HG02588 (cell line): ENCODE measurements around the gene DBH.

Source experiments
- ATAC-seq: cut with Tn5 transposase; IDR thresholded peaks from one replicate; pipeline ENCODE4 v1.9.1; 2021; ENCODE audit warnings: mild to moderate bottlenecking, moderate library complexity; ENCODE audit not compliant: unreplicated experiment

Gene DBH

DNA sequence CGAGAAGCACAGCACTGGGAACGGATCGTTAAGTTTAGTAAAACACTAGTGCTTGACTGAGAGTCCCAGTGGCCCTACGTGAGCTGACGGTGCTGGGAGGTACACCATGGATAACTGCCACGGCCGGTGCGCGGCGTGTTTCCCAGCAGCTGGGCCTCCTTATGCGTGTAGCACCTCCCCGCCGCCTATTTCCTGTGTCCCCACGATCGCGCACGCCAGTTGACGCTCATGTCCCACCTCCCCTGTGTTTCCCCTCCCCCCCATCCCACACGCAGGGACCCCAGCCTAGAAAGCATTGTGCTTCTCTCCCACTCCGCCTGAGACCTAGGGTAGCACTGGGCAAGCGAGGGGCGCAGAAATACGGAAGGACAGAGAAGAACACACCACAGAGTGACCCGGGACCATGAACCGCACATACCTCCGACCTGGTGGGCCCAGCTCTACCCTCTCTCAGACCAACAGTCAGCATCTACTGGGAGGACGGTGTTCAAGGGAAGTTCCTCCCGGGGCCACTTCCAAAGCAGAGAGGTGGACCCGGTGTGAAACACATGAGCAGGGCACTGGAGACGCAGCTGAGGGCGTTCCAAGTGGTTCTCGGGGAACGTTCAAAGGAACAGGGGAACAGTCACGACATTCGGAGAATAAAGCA, 45.6 kb downstream of the DBH start:
- ATAC-seq: no peak

DNA sequence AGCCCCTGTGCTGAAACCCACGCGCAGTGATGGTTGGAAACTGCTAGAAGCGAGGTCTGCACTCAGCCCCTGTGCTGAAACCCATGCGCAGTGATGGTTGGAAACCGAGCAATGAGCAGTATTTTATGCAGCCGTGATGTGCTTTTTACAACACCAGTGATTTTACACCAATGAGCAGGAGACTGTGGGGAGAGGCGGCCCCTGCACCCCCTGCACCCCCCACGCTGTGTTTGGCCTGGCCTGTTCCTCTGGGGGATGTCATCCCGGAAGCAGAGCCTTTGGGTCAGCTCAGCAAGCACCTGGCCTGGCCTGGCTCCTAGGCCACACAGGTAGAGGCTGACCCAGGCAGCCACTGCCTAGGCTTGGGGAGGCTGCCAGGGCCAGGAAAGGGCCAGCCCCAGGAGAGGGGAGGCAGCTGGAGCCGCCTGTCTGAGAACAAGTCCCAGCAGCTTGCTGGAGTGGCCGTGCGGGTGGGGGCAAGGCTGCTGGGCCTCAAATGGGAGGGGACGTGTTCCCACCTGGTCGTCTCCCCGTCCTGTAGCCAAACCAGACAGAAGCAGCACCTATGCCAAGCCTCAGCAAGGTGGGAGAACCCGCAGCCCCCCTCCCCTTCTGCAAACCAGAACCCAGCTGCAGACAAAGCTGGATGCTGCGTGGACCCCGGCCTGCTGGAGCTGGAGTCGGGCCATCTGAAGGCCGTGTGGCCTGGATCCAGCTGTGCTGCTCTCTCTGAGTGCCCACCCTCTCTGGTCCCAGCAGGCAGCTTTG, 46.8 kb downstream of the DBH start:
- ATAC-seq: no peak

DNA sequence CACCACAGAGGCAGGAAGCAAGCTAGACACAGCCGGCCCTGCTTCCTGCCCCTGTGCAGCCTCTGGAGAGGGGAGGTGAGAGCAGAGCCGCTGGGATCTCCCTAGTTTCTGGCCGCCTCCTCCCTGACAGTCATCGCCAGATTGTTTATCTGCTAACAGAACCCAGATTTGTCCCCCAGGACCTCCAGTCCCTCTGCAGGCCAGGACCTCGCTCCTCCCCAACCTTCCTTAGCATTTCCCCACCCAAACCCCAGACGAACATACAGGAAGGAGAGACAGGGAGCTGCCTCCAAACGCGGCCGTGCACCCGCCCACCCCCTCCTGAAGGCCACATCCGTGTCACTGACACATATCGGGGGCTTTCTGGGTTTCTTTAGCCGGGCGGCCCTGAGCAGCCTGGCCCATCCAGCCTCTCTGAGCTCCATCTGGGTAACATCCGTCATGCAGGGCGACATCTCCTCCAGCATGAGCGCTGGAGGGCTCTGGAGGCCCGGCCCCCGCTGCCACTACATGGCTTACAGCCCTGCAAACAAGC, 47.5 kb downstream of the DBH start:
- ATAC-seq: no peak

DNA sequence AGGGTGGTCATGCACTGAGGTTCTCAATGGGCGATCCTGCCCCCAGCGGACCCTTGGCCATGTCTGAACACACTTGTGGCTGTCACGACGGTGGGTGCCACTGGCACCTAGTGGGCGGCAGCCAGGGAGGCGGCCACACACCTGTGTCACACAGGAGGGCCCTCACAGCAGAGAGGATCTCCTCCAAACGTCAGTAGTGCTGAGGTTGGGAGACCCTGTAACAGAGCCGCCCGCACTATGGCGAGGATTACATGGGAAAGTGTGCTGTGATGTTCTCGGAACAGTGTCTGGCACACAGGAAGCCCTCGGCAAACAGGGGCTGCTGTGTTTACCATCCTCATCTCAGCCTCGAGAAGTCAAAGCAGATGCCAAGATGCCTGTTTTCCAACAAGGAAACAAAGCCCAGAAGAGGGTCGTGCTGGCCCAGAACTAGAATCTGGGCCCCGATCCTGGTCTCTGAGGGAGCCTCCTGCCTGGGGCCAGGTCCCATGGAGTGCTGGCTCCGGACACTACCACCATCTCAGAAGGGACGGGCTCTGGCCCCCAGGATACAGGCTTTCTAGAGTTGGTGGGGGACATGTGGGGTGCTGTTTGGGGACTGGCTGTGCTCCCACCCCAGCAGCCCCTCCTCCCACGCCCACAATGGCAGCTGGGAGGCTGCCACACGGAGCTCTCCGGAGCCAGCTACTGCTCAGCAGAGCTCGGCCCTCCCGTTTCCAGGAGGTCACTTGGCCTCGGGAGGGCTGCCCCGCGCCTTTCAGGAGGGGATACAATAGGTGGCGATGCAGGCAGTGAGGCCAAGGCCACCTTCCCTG, 48.2 kb downstream of the DBH start:
- no peak for ATAC-seq

DNA sequence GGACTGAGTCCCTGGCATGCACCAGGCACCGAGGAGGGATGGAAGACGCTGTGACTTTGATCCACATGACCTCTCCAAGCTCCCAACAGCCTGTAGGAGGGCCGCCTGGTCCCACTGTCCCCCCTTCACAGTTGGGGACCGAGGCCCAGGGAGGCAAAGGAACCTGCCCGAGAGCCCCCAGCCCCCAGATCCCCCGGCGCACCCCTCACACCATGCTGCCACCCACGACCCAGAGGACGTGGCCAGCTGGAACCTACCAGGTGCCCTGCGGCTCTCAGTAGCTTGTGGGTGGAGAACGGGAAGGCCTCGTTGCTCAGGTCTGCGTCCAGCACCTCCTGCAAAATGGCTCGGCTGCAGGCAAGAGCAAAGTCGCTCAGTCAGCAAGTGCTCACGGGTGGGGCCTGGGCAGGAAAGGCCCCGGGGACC, 48.8 kb downstream of the DBH start:
- ATAC-seq: no peak

DNA sequence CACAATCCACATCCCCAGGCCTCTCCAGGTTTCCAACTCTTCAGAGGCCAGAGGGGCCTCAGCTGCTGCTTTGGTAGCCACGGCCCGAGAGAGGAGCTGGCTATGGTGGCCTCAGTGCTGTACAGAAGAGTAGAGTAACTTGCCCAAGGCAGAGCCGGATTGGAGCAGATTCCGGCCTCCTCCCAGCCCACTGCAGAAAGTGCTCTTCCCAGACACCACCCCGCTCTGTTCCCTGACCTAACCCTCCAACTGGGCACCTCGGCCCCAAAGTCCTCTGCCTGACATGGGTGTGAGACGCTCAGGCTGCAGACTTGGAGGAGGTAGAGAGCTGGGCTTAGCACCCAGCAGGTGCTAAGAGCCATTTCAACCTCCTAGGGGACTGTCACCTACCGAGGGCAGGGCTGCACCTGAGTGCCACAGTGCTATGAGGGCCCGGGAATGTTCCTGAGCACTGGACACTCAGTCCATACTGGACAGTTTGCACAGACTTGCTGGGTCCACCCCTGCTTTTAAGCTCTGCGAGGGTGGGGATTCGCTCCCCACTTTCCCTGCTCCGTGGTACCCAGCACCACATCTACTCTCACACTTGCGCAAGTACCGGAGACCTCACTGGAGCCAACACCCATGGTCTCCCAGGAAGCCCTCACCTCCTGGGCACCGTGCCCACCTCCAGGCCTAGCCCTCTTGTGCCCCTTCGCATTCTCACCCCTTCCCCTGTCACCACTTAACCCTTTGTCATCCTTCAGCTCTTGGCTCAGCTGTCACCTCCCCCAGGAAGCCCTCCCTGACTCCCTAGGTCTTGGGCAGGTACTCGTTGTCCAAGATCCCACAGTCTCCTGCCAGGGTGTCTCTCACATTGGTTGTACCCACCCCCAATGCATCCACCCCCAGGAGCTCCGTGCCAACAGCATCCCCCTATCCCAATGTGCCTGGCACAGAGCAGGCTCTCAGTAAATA, 49.8 kb downstream of the DBH start:
- no peak for ATAC-seq

DNA sequence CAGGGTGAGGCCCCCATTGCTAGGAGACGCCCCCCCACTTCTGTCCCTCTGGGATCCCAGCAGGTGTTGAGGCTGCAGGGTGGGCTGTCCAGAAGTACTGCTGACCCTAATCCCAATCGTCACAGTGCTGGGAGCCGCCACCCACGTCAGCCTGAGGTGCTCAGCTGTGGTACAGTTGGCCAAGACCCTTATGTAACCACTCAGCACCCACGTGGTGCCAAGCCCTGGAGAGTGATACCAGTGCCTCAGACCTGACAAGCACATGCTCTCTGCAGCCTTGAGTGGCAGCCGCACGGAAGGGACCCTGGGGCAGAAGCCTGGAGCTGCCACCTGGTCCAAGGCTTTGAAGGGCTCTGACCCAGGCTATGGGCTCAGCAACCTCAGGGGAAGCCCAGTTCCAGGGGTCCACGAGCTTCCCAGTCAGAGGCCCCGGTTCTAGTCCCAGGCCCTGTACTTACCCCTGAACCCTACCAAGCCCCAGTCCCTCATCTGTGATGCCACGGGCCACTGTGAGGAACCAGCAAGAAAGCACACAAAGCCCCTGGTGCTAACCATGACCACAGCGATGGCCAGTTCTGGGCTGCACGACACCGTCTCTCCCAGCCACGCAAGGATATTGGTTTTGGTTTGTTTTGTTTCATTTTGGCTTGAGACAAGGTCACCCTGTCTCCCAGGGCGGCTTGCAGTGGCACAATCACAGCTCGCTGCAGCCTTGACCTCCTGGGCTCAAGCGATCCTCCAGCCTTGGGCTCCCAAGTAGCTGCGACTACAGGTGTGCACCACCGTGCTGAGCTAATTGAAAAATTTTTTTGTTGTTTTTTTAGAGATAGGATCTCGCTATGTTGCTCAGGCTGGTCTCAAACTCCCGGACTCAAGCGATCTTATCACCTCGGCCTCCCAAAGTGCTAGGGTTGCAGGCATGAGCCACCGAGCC, 50.7 kb downstream of the DBH start:
- no peak for ATAC-seq

DNA sequence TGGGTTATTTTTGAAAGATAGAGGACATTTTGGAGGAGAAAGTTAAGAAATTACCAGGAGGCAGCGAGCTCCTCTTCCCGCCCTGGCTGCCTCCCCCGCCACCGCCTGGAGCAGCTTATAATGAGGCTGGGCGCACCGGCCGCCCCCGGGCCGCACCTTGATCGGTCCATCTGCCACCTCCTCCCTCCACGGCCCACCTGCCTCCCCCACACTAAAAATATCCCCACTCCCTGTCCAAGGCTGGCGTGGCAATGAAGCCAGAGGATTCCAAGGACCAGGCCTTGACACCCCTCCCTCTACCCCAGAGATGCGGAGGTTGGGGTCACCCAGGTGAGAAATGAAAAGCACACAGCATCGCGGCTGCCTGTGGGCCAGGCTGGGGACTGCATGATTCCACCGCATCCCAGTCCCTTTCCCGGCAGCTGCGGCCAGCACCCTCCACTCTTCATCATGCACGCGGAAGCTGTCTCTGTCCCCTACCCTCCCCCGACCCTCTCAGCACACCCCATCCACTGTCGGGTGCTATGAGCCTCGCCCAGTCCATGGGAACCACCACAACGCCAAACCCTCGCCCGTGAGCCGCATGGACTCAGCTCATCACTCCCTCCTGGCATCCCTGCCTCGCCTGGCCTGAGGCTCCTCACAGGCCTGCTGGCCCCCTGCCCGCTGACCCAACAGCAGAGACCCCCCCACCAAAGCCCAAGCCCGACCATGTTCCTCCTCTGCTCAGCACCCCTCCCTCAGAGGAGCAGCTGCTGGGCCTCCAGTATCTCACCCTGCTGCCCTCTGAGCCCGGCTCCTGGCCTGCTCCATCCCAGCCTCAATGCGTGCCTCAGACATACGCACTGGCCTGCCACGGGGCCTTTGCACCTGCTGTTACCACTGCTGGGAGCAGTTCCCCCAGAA, 51.9 kb downstream of the DBH start:
- ATAC-seq: no peak

DNA sequence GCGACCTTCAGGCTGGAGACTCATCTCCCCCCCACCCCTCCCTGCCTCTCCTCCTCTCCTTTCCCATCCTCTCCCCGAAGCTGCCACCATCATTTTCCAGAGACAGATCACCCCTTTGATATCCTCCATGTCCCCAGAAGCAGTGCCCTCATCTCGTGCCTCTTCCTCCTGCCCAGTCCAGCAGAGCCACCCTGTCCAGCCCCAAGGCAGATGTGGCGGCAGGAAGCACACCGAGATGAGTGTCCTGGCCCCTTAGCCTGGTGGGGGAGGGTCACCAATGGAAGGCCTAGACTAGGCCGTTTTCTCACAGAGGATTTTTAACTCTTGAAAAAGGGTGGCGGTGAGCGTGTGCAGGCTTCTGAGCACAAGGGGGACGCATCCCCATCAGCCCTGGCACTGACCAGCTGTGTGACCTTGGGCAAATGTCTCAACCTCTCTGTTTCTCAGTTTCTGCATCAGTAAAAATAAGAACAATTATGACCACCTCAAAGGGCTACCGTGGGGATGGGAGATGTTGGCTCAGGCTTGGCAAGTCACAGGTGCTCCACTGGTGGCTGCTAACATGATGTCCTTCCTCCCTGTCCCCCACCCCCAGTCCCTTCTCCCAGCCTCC, 53.1 kb downstream of the DBH start:
- ATAC-seq: no peak

DNA sequence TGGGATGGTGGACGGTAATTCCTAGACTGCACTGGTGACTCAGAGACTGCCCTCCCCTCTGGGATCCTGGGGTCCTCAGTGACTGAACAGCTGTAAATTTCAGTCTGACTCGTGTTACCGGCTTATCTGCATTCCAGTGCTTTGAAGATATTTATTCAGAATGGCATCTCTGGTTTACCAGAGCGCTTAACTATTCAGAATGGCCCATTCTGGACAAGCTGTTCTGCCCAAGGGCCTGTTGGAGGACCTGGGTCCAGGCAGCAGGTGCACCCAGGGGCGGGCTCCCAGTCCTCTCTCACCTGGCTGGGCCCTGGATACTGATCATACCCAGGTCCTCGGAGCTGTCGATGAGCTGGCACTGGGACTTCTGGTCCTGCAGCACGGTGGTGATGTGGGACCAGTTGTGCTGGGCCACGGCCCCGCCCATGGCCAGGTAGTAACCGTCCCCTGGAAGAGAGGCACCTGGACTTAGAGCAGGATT, 54.0 kb downstream of the DBH start:
- ATAC-seq: no peak

DNA sequence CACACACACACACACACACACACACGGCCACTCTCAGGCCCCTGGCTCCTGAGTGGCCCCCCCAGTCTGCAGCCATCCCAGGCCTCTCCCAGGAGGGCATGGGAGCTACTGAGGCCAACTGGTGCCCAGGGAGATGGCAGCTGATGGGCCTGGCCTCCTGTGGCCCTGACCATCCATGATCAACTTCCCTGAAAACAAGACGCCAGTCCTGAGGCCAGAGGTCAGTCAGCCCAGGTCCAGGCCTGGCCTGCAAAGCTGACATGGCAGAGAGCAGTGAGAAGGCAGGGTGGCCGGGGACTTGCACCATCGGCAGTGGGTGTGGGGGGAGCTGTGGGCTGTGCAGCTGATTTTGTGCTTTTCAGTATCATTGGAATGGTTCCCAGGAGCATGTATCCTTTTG, 55.0 kb downstream of the DBH start:
- no peak for ATAC-seq

DNA sequence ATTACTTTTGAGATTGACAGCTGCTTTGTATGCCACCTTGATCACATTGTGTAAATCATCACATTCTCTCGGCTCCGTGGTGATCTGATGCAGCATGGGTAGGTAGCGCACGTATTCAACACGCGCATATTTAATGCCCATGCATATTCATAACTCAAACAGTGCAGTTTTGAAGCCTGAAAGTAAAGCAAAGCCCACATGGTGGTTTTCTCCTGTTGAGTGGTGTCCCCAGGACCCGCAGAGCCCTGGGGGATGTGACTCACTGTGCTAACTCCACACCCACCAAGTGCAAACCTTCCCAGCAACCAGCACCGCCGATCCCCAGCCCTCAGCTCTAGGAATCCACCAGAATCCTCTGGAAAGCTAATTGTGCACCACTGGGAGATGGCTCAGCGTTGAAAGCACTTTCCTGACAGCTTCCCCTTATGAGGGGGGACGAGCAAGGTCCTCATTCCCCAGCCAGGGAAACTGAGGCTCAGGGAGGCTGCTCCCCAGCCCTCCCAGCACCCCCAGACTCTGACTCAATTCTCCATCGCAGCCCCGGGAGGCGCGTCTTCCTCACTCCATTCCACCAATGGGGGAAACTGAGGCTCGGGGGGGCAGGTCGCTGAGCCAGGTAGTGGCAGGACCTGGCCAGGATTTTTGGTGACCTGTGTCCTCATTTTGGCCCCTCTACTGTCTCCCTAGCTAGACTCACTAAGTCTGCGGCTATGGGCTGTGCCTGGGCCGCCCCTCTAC, 55.6 kb downstream of the DBH start:
- no peak for ATAC-seq

DNA sequence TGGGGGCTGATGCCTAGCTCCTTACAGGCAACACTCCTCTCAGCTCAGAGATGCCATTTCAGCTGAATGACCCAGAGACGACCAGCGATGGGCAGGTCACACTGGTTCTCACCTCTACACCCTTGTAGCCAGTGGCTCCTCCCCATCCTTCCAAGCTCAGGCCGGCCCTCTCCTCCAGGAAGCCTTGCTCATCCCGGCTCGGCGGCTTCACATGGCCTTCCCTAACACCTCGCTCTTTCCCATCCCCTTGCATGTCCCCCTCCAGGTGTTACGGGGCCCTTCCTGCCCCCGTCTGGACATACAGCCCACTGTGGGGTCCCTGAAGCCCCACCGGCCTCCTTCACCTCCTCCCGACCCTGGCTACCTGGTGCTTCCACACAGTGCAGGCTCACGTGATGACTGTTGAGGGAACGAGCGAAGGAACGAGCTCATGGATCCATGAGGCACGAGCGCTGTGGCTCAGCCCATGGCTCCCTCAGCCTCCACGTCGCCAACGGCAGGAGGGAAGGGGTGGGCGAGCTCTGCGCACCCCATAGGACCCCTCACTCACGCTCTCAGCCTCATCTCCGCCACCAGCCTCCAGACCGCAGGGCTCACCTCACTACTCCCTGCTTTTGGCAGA, 56.3 kb downstream of the DBH start:
- no peak for ATAC-seq

DNA sequence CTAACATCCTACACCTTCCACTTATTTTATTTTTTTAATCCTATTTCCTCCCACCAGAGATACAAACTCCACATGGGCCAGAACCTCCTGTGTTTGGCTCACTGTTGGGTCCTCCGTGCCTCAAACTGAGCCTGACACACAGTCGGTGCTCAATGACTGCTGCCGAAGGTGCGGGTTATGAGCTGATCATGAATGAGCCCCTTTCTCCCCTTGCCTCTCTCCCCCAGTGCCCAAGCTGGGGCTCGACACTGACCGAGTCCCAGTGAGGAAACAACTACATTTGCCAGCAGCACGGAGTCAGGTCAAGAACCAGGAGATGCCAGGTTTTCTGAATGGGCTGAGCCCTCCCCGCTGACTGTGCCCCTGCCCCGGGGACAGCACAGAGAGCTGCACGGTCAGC, 57.0 kb downstream of the DBH start:
- ATAC-seq: no peak

DNA sequence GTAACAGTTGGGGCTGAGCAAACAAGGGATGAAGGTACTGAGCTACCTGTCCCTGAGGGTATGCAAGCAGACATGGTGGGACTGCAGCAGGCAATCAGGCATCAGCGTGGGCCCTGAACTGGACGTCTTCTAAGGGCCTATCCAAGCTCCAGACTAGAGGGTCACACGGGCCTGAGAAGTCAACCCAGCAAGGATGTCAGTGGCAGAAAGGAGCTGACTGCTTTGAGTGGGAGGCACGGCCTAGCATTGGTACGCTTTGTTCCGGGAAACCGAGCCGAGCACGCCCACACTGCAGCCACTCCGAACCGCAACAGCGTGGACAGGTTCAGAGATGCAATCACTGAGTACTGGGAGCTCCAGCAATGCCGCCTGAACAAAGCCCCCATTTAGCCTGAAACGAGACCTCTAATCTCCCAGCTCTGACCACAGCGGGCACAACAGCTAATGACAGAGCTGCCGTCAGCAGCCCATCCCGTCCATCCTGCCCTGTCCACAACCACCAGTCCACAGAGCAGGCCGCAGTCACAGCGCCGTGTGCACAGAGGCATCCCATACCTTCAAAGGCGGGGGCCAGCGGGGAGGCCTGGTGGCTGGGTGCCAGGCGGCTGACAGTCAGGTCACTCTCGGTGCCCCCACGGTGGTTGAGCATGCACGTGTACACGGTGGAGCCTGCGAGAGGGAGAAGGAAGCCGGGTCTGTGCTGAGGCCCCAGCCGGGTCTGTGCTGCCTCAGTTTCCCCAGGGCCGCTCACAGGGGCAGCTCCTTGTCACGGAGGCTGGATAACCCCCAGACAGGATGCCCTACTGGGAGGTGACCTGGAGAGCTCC, 57.8 kb downstream of the DBH start:
- no peak for ATAC-seq

DNA sequence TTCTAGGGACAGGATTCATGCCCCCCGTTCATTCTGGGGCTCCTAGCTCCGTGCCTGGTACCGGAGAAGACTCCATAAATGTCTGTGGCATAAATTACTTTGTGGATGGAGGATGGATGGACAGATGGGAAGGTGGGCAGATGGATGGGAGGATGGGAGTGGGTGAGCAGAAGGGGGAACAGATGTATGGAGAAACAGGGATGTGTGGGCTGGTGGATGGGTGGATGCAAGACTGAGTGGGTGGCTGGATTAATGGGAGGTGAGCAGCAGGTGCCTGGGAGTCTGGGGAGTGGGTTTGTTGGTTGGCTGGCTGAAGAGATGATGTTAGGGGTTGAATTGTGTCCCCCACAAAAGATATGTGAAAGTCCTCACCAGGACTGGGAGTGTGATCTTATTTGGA, 58.5 kb downstream of the DBH start:
- ATAC-seq: no peak
